Measurements from ENCODE around the gene MISP. TPM values are rescaled to one million over a fixed set of nuclear protein-coding genes. Genes with fewer than 3 reads are reported as not detected.

MISP gene
- total and polyA plus RNA-seq, 9 of the 15 experiments (the other 6 are each of a cell fraction or from before 2014, with no cell fraction given), result 0.04 to 0.29 (median 0.05) TPM; not detected in 5

GRCh38 chr19:752652-753517 lies 2.0 kb downstream of the MISP start (continued):
- TF ChIP-seq XRCC5 (IDR thresholded peaks at IDR 0.05; ENCODE audit: low read depth, low read length) (no peak), ZNF280B (CRISPR knock-in tag; IDR thresholded peaks at IDR 0.05) (no peak), ZNF184 (CRISPR knock-in tag; IDR thresholded peaks at IDR 0.05) (no peak), RHOXF2B (CRISPR knock-in tag; conservative IDR thresholded peaks at IDR 0.05) (no peak), ZKSCAN8 (CRISPR knock-in tag; IDR thresholded peaks at IDR 0.05) (peak; percentile 99), TBP (optimal IDR thresholded peaks at IDR 0.05; ENCODE audit: low read depth, low read length) (no peak), SMAD3 (CRISPR knock-in tag; conservative IDR thresholded peaks at IDR 0.05) (no peak), ZMIZ1 (IDR thresholded peaks at IDR 0.05; ENCODE audit: low read depth in 2 of 2, low read length in 2 of 2) (no peak), SUPT5H (IDR thresholded peaks at IDR 0.05) (no peak), DPF2 (IDR thresholded peaks at IDR 0.05) (0 out of 2 replicates have a peak, but pooled peaks have one; percentile 15), PHF8 (IDR thresholded peaks at IDR 0.05; ENCODE audit: borderline replicate concordance, low read length) (no peak), ZZZ3 (IDR thresholded peaks at IDR 0.05) (no peak), CREM (IDR thresholded peaks at IDR 0.05; ENCODE audit: low read depth) (0 out of 2 replicates have a peak, but pooled peaks have one; percentile 26), ATF1 (CRISPR knock-in tag; IDR thresholded peaks at IDR 0.05) (no peak), ATF1 (tag; IDR thresholded peaks at IDR 0.05) (0 out of 2 replicates have a peak, but pooled peaks have one; percentile 36), ZBTB1 (CRISPR knock-in tag; IDR thresholded peaks at IDR 0.05; ENCODE audit: borderline replicate concordance, low read depth) (no peak), KDM5B (IDR thresholded peaks at IDR 0.05; ENCODE audit: insufficient replicate concordance, low read depth, low read length) (no peak), GATAD2B (IDR thresholded peaks at IDR 0.05; ENCODE audit: borderline replicate concordance) (no peak), ZFP36 (IDR thresholded peaks at IDR 0.05; ENCODE audit: low read depth, low read length, partially characterized antibody) (peak; percentile 52), THAP12 (CRISPR knock-in tag; IDR thresholded peaks at IDR 0.05) (no peak)
